OCI-LY3 (cell line): ENCODE measurements around the gene S100A4.

Experiments
- H2AFZ ChIP-seq: fragments of 200-600, 300-600 bp; shearing (Covaris generic); 2 replicates; pipeline ENCODE4 v1.6.0; 2014; ENCODE audit warnings: antibody characterized with exemption, low read depth, low read length
- H3K27ac ChIP-seq: fragments of 200-600, 300-600 bp; sonication (generic); 2 replicates; pipeline ENCODE4 v1.5.1; 2014; ENCODE audit warnings: mild to moderate bottlenecking, low read length, moderate library complexity, mixed read lengths
- H3K27me3 ChIP-seq: fragments of 200-600, 300-600 bp; sonication (generic); 2 replicates; pipeline ENCODE4 v1.6.1; 2014; ENCODE audit warnings: low read depth, low read length, mixed read lengths
- H3K36me3 ChIP-seq: fragments of 200-600, 300-600 bp; sonication (generic); replicated peaks from 2 replicates; pipeline ENCODE3; 2014; ENCODE audit warnings: low read depth, low read length, mixed read lengths
- H3K4me1 ChIP-seq: fragments of 300-600, 200-600 bp; sonication (generic); 2 replicates; pipeline ENCODE4 v1.6.1; 2014; ENCODE audit warnings: low read length, mixed read lengths
- H3K4me2 ChIP-seq: fragments of 200-600, 300-600 bp; sonication (generic); 2 replicates; pipeline ENCODE4 v1.6.1; 2014; ENCODE audit warnings: low read length, mixed read lengths
- H3K4me3 ChIP-seq: fragments of 300-600, 200-600 bp; sonication (generic); 2 replicates; pipeline ENCODE4 v1.5.1; 2014; ENCODE audit warnings: antibody characterized with exemption, mild to moderate bottlenecking, low read length, moderate library complexity
- H3K79me2 ChIP-seq: fragments of 300-600, 200-600 bp; shearing (Covaris generic); 2 replicates; pipeline ENCODE4 v1.6.1; 2014; ENCODE audit warnings: mild to moderate bottlenecking, low read length, mixed read lengths
- H3K9ac ChIP-seq: fragments of 300-600, 200-600 bp; shearing (Covaris generic); 2 replicates; pipeline ENCODE4 v1.6.0; 2014; ENCODE audit warnings: mild to moderate bottlenecking, low read length, moderate library complexity
- H3K9me3 ChIP-seq: fragments of 200-600, 300-600 bp; shearing (Covaris generic); 2 replicates; pipeline ENCODE4 v1.6.1; 2014; ENCODE audit warnings: low read length, mixed read lengths; ENCODE audit not compliant: insufficient read depth
- H4K20me1 ChIP-seq: fragments of 200-600, 300-600 bp; sonication (generic); 2 replicates; pipeline ENCODE4 v1.6.1; 2016; ENCODE audit warnings: low read length, mixed read lengths; ENCODE audit not compliant: insufficient read depth
- CTCF ChIP-seq: fragments of 200-600, 300-600 bp; sonication (generic); IDR thresholded peaks from 2 replicates; pipeline ENCODE4 v1.5.1; 2014; ENCODE audit warnings: antibody characterized with exemption, low read length, low read depth
- EZH2phosphoT487 ChIP-seq: fragments of 200-600 bp; shearing (Covaris generic); IDR thresholded peaks from 2 replicates; pipeline ENCODE4 v1.6.1; 2018; ENCODE audit warnings: antibody characterized with exemption, mixed run types, low read depth

The S100A4 gene

GRCh38 chr1:153543736-153544135, 1.9 kb downstream of the S100A4 start:
- Histone ChIP-seq H4K20me1 (no peaks in the 10 kb centered on the region), H3K79me2 (no peaks in the 10 kb centered on the region), H3K27ac (no peak overlapping the region), H3K36me3 (peaks cover 14% of the 10 kb centered on the region), H3K4me3 (no peak overlapping the region), H3K9me3 (no peaks in the 10 kb centered on the region), H3K4me1 (peaks cover 39% of the 10 kb centered on the region), H3K27me3 (no peaks in the 10 kb centered on the region), H2AFZ (no peak overlapping the region), H3K4me2 (no peak overlapping the region), H3K9ac (no peak overlapping the region)
- no peak for TF ChIP-seq CTCF
- TF ChIP-seq EZH2phosphoT487: no peak

- H3K4me2 ChIP-seq: no peak overlapping the region
- TF ChIP-seq EZH2phosphoT487 (no peak), CTCF (no peak)
- no peak overlapping the region for H3K27ac ChIP-seq
- H3K79me2 ChIP-seq: no peaks in the 10 kb centered on the region
- H4K20me1 ChIP-seq: no peaks in the 10 kb centered on the region
- H2AFZ ChIP-seq: no peak overlapping the region
- no peaks in the 10 kb centered on the region for H3K27me3 ChIP-seq
- H3K9me3 ChIP-seq: no peaks in the 10 kb centered on the region
- no peak overlapping the region for H3K4me3 ChIP-seq
- H3K4me1 ChIP-seq: peaks cover 39% of the 10 kb centered on the region
- no peak overlapping the region for H3K9ac ChIP-seq
- peaks cover 14% of the 10 kb centered on the region for H3K36me3 ChIP-seq
Measured at GRCh38 chr1:153542956-153543711, 2.5 kb downstream of the S100A4 start.

GRCh38 chr1:153541641-153542590, 3.7 kb downstream of the S100A4 start:
- Histone ChIP-seq H3K27me3 (no peaks in the 10 kb centered on the region), H3K79me2 (no peaks in the 10 kb centered on the region), H3K9me3 (no peaks in the 10 kb centered on the region), H2AFZ (no peak overlapping the region), H3K4me1 (peaks cover 41% of the 10 kb centered on the region), H3K4me2 (no peak overlapping the region), H4K20me1 (no peaks in the 10 kb centered on the region), H3K4me3 (no peak overlapping the region), H3K9ac (no peak overlapping the region), H3K36me3 (peaks cover 14% of the 10 kb centered on the region), H3K27ac (no peak overlapping the region)
- TF ChIP-seq EZH2phosphoT487 (no peak), CTCF (no peak)
